H4 (cell line): ENCODE results near the gene SSH2. TPM values are rescaled to one million over a fixed set of nuclear protein-coding genes. Genes with fewer than 3 reads are reported as not detected.
A peak's percentile ranks its signal among the peaks of the same experiment; 100 is the strongest.

Experiments
- DNase-seq: peaks from one replicate; pipeline ENCODE4 v3.0.0-alpha.2; 2015; ENCODE audit warnings: low spot score
- total RNA-seq: library from RNA; depleted of rRNA; stranded (reverse); fragments of >200 nt; shearing (Covaris generic); gene quantifications from 2 replicates; pipeline ENCODE4 v1.2.3, GENCODE V29; 2014

SSH2 gene
- total RNA-seq, 1 experiment from 2014 or later, result 9.4 TPM

DNA sequence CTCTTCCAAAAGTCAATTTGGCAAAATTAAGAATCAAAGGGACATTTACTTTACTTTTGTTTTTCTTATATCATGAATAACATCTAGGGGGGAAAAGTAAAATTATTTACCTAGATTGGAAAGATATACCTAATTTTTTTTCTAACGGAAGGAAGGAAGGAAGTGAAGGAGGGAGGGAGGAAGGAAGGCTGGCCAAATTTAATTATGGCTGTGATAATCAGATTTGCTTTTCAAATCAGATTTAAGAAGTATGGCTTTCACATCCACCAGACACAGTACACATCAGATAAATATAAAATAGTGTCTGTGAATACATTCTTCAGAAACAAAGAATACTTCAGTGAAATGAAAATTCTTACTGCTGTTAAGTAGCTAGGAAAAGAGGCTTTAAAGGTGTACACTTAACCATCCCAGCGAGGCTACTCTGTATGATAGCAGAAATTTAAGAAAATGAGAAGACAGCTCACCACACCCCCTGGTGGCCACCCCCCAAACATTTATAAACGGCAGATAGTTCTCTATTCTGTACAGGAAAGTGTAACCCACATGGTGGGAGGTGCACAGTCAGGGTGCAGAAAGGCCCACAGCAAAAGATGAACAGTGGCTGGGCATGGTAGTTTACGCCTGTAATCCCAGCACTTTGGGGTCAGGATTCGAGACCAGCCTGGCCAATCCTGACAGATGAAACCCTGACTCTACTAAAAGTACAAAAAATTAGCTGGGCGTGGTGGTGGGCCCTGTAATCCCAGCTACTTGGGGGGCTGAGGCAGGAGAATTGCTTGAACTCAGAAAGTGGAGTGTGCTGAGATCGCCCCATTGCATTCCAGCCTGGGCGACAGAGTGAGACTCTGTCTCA is 150.8 kb downstream of the SSH2 start:
- peak; percentile 27 for DNase-seq

DNA sequence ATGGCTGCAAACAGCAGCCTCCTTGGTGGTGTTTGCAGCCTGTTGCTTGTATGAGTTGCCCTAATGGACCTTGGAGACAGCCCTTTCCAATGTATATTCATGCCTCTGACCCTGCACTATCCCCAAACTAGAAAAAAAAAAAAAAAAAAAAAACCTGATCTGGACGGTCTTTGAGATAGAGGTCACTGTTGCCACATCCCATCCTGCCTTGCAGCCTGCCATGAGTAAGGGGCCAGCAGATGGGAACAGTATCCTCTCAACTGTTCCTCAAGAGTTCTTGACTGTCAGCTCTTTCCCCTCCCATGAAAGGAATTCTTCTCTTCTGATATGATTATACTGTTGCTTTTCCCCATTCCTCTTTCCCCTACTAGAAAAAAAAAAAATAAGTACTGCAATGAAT is 152.4 kb downstream of the SSH2 start:
- no peak for DNase-seq

DNA sequence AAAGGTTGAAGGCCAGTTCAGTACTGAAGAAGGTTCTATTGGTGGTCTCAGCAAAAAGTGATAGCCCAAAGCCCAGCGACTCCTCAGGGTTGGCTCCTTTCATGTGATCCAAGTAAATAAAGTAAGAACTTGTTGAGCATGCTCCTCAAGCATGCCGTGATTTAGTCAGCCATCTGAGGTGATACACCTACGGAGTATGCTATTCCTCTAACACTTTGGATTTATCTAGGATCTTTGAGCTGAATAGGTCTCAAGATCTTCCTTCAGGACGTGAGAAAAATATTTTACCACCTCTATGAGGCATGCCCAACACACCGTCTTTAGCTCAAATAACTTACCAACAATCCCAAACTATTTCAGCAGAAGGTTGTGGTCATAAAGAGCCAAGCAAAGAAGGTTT is 154.0 kb downstream of the SSH2 start:
- no peak for DNase-seq

DNA sequence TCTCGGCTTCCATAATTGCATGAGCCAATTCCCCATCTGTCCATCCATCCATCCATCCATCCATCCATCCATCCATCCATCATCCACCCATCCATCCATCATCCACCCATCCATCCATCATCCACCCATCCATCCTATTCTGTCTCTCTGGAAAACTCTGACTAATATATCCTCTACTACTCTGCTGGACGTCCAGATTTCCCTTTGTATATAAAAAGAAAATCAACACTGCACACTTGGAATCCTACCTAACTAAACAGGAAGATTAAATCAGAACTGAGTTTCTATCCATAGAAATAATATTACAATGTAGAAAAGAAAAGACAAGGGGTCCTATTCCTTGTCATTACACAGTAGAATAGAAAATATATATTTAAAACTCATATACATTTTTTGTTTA is 157.0 kb downstream of the SSH2 start:
- no peak for DNase-seq

GRCh38 chr17:29771546-29771945 is 158.5 kb downstream of the SSH2 start:
- no peak for DNase-seq

DNA sequence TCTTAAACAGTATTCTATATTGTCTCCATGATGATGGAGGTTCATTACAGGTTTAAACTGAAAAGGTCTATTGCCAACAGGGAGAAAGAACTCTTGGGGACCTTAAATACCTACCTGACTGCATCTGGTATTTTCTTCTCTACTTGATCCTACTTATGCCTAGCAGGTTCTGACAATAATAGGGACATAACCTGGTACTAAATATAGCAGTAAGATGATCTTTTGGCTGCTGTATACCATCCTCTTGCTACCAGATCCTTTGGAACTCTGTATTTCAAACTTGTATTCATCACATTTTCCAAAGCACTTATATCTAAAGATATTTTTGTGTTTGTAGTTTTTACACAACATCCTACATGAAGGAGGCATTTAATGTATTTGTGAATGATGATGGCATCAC is 160.8 kb downstream of the SSH2 start:
- DNase-seq, result no peak

DNA sequence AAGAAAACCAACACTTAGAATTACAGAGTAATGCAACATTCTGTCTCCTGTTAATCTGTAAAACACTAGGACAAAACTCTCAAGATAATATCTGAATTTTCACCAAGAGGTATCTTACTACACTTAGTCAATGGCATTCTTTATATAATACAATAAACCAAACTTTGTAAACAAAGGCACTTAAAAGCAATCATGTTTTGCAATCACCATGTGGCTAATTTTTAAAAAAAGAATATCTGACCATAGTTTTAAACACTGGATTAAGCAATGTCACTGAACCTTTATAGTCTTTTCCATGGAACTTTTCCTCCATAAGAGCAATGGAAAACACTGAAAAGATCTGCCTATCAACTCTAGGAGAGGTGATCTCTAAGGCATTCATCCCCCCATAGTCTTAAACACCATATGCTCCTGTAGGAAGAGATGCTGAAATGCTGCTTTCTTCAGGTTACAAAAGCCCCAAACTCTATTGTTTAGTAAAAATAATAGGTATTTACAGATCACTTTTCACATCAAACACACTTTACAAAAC is 163.2 kb downstream of the SSH2 start:
- no peak for DNase-seq

DNA sequence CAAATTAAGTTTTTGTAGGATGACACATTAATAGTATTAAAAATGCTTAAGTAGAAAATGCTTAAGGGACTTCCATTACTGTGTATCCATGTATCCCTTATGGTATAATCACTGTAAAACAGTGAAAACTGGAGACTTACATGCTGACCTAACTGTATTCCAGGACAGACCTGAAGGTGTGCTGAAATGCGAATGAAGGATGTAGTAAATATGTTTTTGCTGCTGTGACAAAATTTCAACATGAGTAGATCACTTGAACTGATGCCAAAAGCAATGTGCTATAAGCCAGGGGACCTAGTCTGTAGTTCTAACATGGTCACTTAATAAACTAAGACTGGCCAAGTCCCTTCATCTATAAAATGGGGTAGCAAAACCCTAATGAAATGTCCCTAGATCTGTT is 165.3 kb downstream of the SSH2 start:
- DNase-seq, result no peak

GRCh38 chr17:29764217-29764616 is 165.8 kb downstream of the SSH2 start:
- no peak for DNase-seq

DNA sequence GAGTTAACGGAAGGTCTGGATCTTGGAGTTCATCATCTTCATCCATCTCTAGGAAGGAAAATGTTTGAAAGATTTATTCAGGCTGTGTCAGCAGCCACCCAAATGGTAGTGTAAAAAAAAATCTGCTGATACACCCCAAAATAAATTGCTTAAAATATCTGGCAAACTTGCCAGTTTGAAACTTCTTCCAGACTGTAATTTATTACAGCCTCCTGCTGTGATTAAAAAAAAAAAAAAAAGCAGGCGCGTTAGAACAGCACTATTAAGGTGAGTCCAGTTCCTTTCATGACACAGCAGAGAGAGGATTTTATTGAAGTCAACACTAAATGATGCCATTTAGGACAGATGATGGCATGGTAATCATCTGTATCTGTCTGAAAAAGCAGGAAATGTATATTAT is 166.8 kb downstream of the SSH2 start:
- DNase-seq, result no peak

DNA sequence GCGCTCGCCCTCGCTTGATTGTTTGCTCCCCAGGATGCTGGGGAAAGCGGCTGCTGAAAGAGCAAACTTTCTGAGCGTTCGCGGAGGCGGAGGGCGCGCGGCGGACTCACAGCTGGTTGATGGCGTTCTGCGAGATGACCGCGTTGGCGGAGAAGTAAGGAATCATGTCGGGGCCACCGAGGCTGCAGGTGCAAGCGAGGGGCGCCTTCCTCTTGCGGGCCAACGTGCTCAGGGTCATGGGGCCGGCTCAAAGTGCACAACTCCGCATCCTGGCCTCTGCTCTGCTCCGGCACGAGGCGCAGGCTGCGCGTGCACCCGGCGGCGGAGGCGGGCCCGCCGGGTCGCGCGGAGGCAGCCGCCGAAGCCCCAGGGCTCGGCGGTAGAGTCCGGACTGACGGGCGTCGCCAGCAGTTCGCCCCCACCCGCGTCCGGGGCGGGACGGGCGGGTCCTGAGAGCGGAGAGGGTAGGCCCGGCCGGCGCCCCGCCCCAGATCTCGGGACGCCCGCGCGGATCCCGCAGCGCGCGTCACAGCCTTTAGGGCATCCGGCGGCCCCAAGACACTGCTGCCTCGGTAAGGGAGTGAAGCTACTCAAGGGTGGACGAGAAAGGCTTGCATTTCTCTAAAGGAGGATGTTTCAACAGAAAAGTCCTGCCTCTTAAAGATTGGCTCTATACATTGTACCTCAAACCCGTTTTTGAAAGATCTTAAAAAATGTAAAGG is 168.8 kb downstream of the SSH2 start:
- peak; percentile 65 for DNase-seq

- peak; percentile 8 for DNase-seq
Observed at GRCh38 chr17:29760279-29761039, 169.6 kb downstream of the SSH2 start.

DNA sequence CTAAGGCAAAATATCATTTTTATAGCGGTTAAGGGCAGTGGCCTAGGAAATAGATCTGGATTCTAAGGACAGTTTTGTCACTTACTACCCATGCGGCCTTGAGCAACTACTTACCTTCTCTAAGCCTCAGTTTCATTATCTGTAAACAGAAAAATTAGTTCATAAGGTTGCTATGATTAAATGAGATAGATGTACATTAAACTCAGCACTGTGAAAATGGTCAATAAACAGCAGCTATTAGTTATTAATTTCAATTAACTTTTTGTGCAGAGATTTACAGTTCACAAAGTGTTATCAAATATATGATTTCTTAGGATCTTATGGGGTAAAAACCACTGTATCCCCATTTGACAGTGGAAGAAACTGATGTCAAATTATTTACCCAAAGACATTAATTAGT is 171.8 kb downstream of the SSH2 start:
- no peak for DNase-seq

GRCh38 chr17:29757788-29758187 is 172.2 kb downstream of the SSH2 start:
- no peak for DNase-seq

DNA sequence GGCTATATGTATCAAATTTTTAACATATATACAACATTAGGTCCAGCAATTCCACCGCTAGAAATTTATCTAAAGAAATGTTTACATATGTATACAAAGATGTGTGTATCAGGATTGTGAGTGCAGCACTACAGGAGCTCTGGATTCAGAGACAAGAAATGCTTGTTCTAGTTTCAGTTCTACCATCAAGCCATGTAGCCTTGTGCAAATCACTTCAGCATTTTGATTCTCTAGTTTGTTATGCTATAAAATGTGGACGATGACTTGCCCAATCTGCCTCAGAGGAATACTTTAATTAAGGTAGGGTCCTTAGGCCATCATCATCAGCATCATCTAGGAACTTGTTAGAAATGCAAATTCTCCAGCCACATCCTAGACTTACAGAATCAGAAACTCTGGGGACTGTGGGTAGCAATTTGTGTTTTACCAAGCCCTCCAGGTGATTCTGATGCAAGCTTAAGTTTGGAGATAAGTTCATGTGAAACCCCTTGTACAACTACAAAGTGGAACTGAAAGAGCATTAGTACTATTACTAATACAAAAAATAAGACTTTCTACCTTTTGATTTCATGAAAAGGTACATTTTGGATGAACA is 176.1 kb downstream of the SSH2 start:
- DNase-seq, result no peak

DNA sequence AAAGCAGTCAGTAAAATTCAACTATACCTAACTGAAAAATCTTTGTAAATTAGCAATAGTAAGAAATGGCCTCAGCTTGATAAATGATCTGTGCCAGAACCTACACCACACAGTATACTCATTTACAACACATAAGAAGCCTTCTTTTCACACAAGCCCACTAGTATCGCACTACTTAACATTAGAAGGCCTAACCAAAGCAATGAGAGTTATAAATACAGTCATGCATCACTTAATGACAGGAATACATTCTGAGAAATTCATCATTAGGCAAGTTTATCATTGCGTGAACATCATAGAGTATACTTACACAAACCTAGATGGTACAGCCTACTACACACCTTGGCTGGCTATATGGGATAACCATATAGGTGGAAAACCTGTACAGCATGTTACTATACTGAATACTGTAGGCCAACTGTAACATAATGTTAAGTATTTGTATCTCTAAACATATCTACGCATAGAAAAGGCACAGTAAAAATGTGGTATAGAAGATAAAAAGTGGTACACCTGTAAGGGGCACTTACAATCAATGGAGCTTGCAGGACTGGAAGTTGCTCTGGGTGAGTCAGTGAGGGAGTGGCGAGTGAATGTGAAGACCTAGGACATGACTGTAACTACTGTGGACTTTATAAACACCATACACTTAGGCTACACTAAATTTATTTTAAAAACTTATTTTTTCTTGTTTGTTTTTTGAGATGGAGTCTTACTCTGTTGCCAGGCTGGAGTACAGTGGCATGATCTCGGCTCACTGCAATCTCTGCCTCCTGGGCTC is 180.8 kb downstream of the SSH2 start:
- no peak for DNase-seq

DNA sequence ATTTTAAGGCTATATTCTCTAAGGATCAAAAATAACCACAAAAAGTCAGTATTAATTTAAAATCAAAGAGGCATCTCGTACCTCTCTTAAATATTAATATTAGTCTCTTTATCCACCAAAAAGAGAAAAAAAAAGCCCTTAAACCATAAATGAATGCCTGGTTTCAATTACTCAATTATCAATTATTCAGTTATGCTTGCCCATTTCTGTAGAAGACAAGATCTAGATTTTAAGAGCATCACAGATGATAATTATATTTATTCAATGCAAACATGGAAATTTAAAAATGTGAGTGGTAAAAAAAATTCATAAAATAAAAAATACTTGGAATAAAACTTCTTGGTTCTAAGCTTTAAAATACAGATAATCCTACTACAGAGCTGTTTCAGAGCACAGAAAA is 181.6 kb downstream of the SSH2 start:
- no peak for DNase-seq

- no peak for DNase-seq
Observed at GRCh38 chr17:29747660-29748059, 182.4 kb downstream of the SSH2 start.

DNA sequence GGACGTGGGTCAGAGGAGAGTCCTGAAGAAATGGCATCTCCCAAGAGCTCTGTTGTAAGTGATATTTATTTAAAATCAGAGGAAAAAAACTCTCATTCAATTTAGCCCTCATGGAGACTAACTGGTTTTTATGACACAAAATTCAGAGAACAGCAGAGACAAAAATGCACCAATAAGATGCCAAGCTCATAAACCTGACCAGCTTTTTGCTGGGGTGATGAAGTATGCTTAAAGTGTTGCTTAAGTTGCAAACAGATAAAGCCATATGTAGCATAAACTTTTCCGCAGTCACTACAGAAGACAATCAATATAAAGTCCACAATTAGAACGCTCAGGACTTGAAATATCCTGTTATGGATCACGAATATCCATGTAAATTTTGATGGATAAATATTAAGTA is 183.4 kb downstream of the SSH2 start:
- DNase-seq, result no peak

- DNase-seq, result no peak
Observed at GRCh38 chr17:29744121-29744520, 185.9 kb downstream of the SSH2 start.

GRCh38 chr17:29742210-29742513 is 187.9 kb downstream of the SSH2 start:
- no peak for DNase-seq
